ENCODE results near the gene LRP8. TPM values are rescaled to one million over a fixed set of nuclear protein-coding genes. Genes with fewer than 3 reads are reported as not detected.

The LRP8 gene
- total and polyA plus RNA-seq, 10 donors = 1.7 to 14.4 (median 5.5) TPM

- H3K4me3 ChIP-seq = no peak overlapping the region
- TF ChIP-seq, protein P1, sequence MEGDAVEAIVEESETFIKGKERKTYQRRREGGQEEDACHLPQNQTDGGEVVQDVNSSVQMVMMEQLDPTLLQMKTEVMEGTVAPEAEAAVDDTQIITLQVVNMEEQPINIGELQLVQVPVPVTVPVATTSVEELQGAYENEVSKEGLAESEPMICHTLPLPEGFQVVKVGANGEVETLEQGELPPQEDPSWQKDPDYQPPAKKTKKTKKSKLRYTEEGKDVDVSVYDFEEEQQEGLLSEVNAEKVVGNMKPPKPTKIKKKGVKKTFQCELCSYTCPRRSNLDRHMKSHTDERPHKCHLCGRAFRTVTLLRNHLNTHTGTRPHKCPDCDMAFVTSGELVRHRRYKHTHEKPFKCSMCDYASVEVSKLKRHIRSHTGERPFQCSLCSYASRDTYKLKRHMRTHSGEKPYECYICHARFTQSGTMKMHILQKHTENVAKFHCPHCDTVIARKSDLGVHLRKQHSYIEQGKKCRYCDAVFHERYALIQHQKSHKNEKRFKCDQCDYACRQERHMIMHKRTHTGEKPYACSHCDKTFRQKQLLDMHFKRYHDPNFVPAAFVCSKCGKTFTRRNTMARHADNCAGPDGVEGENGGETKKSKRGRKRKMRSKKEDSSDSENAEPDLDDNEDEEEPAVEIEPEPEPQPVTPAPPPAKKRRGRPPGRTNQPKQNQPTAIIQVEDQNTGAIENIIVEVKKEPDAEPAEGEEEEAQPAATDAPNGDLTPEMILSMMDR (IDR thresholded peaks at IDR 0.05 in 8 of 11, conservative IDR thresholded peaks at IDR 0.05 in 3 of 11) = no peak
- no peak for TF ChIP-seq POLR2AphosphoS5 (IDR thresholded peaks at IDR 0.05)
- TF ChIP-seq POLR2A (IDR thresholded peaks at IDR 0.05) = no peak
- no peak overlapping the region for H3K27ac ChIP-seq
- 89 to 96% (median 93%) methylated on average over 3 of the region's 3 CpGs for WGBS, 5 donors
- H3K36me3 ChIP-seq = no peaks in the 10 kb centered on the region
- H3K27me3 ChIP-seq (replicated peaks in 1 of 7) = no peaks in the 10 kb centered on the region
- DNase-seq = peak; percentile 67
- no peaks in the 10 kb centered on the region for H3K9me3 ChIP-seq
- intact Hi-C loops (cut with DNase I; ENCODE audit: low total_unique reads) = no loop called here
- H3K4me1 ChIP-seq = peaks cover under 1 to 28% (median 17%) of the 10 kb centered on the region in 6 donors
Measured at GRCh38 chr1:53332186-53332564, 4.3 kb upstream of the LRP8 start.

DNA sequence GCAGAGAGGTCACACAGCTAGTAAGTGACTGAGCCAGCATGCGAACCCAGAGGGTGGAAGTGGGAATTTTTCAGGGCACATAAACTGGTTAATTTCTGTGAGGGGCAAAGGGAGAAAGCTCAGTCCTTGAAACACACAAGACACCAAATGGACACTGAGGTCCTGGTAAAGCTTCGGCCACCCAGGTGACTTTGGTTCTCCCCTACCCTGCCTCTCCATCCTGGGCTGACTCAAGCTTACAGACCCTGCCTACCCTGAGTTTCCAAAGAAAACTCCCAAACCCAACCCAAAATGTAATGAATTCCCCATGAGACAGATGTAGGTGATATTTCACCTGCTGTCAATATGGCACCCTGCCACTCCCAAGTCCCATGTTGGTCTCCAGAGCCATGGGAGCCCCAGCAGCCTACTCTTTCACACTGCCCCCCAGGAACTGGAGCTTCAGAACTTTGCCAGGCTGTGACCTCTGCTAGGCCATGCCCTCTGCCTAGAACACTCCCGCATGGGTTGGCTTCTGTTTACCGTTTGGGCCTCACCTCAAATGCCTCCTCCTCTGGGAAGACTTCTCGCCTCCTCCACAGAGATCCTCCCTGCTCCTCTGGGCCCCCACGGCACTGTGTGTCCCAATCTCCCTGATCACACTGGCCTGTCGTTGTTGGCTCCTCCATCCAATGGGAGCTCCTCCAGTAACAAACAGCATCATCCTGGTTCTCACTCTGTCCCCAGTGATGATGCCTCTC lies 3.7 kb upstream of the LRP8 start:
- Histone ChIP-seq H3K4me1 (peaks cover 6 to 34% (median 23%) of the 10 kb centered on the region in 6 donors), H3K36me3 (no peaks in the 10 kb centered on the region), H3K27ac (no peak overlapping the region), H3K4me3 (no peak overlapping the region), H3K27me3 (replicated peaks in 1 of 7) (no peaks in the 10 kb centered on the region), H3K9me3 (no peaks in the 10 kb centered on the region)
- peak; percentile 47 for DNase-seq
- WGBS, 5 donors = 90 to 97% (median 92%) methylated on average over 7 of the region's 7 CpGs
- TF ChIP-seq POLR2A (IDR thresholded peaks at IDR 0.05) = no peak
- intact Hi-C loops (cut with DNase I; ENCODE audit: low total_unique reads) = no loop called here

GRCh38 chr1:53330819-53331218 lies 2.9 kb upstream of the LRP8 start:
- Histone ChIP-seq H3K27me3 (replicated peaks in 1 of 7) (no peaks in the 10 kb centered on the region), H3K36me3 (no peaks in the 10 kb centered on the region), H3K27ac (no peak overlapping the region), H3K9me3 (no peaks in the 10 kb centered on the region), H3K4me1 (peaks cover 7 to 42% (median 30%) of the 10 kb centered on the region in 6 donors), H3K4me3 (no peak overlapping the region)
- intact Hi-C loops (cut with DNase I; ENCODE audit: low total_unique reads) = no loop called here
- WGBS, 5 donors = 44 to 84% (median 72%) methylated on average over 4 to 5 of the region's 5 CpGs
- DNase-seq = peak; percentile 76
- TF ChIP-seq POLR2A (IDR thresholded peaks at IDR 0.05) = no peak
- TF ChIP-seq, protein P1 (IDR thresholded peaks at IDR 0.05 in 8 of 11, conservative IDR thresholded peaks at IDR 0.05 in 3 of 11) = no peak
- no peak for TF ChIP-seq POLR2AphosphoS5 (IDR thresholded peaks at IDR 0.05)

DNA sequence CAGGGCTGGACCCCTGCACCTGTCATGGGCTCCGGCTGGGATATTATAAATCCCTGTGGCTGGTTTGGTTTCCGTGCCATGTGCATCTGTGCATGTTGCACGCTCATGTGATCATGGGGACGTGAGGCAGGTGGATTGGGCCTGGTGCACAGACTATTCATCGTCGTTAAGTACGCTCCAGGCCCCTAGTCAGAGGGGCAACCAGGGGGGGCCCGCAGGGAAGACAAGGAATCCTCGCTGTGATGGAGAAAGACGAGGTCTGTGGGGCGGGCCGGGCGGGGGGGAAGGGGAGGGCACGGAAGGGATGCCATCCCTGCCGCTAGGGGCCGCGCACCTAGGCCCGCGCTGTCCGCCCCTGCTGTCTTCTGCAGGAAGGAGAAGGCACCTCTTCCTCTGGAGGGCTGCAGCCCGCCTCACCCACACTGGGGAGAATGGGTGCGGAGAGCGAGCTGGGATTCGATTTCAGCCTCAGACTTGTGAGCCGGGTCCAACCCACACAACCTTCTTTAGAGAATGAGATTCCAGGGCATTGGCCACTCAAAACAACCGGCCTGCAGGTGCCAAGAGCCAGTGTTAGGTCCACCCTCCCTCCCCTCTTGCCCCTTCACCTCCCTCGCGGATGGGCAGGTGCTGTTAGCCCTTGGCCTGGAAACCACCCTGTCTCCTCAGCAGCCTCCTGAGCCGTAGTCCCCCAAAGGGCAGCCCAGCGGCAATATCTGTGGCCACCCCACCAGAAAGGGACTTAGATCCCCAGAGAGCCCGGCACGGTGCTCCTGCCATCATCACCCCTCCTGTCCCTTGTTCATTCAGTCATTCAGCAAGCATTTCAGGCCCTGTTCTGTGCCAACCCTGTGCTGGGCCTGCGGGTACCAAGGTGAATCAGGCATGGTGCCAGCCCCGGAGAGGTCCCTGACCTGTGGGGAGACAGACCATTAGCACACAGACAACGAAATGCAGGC lies 950 bp upstream of the LRP8 start:
- H3K9me3 ChIP-seq = no peaks in the 10 kb centered on the region
- peak overlapping the region in 7 of 8 donors; percentile 20 to 98 (median 78) for H3K4me3 ChIP-seq
- H3K27ac ChIP-seq = peak overlapping the region in 5 of 8 donors; percentile 42 to 88 (median 70)
- DNase-seq = peak; percentile 81
- intact Hi-C loops (cut with DNase I; ENCODE audit: low total_unique reads) = no loop called here
- TF ChIP-seq POLR2A (IDR thresholded peaks at IDR 0.05) = no peak
- TF ChIP-seq, protein P1 (IDR thresholded peaks at IDR 0.05 in 8 of 11, conservative IDR thresholded peaks at IDR 0.05 in 3 of 11) = peak in 5 of 11 experiments; percentile 15 to 47 (median 26)
- H3K27me3 ChIP-seq (replicated peaks in 1 of 7) = no peaks in the 10 kb centered on the region
- peaks cover 11 to 43% (median 33%) of the 10 kb centered on the region in 6 donors for H3K4me1 ChIP-seq
- H3K36me3 ChIP-seq = peaks cover 0 to 9% (median 0%) of the 10 kb centered on the region in 6 donors
- 75 to 83% (median 76%) methylated on average over 32 to 35 of the region's 35 CpGs for WGBS, 5 donors

Data from spleen (tissue), 11 donors.